ENCODE measurements around the gene FGD2.

DNA sequence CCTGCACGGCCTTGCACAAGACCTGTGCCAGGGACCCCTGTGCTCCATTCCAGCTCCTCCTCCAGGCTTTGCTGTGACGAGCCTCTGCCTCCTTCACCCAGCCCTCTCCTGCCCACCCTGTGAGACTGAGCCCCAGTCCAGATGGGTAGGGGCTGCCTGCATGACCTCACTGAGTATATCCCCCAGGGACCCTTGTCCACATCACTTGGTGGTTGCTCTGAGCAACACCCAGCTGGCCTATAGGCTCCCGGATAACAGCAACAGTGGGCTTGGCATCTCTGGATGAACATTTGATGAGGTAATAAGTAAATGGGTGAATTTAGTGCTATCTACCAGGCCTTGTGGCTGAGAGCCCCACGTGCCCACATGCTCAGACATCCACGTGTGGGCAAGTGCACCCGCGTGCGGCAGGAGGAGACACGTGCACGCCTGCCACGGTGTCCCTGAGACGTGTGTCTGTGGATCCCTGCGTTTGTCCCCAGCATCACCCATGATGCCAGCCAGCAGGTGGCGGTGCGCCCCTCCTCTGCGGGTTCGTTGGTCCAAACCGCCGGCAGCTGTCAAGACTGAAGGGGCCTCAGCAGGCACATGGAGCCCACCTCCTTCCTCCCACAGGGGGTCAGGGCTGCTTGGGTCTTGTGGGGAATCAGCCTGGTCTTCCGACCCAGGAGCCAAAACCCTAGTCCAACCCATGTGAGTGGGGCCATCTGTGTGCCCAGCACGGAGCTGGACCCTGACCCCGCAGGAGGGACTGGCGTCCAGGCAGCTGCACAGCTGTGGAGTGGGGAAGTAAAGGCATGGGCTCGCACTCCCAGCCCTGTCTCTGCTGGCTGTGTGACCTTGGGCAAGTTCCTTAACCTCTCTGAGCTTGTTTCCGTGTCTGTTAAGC is 45.9 kb downstream of the FGD2 start:
- peak; percentile 96 for TF ChIP-seq CTCF (conservative IDR thresholded peaks at IDR 0.05; ENCODE audit: low read depth, low read length)
- no peak for TF ChIP-seq EZH2phosphoT487 (IDR thresholded peaks at IDR 0.05; ENCODE audit: borderline replicate concordance, low read length)
